Stimulated activated CD4-positive, alpha-beta T cell treated with anti-CD3 and anti-CD28 coated beads, Interleukin-2, amount 100 ng/mL, for 24 hours (primary cell): Measurements from ENCODE around the gene NOXO1.

Source experiments
- DNase-seq, 2 donors: peaks; one replicate each; pipeline ENCODE4 v3.0.0-alpha.2; 2020

NOXO1 gene

DNA sequence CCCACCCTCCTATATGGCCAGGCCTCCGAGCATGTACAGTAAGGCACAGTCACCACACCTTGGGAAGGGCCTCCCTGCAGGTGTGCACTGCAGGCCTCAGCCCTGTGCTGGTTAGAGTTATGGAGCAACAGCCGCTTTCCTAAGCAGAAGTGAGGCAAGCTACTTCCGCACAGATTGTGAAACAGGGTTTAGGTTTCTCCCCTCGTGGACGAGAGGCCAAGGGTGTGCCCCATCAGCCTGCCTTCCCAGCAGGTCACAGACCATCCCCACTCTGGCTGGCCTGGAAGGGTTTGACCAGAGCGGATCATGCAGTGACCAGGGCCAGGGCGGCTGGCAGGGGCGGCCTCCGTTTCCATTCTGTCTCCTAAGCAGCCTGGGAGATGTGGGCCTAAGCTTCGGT is 43.0 kb downstream of the NOXO1 start:
- no peak for DNase-seq

GRCh38 chr16:1936945-1937479 is 44.3 kb downstream of the NOXO1 start:
- DNase-seq, result no peak

DNA sequence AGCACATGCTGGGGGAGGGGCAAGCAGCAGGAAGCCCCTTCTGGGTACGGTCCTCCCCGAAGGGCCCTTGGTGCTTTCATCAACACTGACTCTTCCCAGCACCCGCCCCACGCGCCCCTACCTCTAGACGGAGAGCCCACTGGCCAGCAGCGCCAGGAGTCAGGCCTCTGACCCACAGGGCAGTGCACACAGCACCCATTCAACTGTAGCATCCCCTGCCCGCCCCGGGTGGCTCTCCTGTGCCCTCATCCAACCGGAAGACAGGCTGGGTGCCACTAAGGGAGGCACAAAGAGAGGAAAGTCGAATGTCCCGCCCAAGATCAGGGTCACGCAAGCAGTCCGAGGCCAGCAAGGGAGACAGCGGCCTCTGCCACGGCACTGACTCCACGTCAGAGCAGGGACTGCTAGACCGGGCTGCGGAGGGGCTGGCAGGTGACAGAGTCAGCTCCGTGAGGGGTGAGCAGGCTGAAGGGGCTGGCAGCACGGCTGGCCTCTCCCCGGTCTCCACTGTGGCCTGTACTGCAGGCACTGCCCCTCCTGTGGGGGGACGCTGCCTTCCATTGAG is 48.1 kb downstream of the NOXO1 start:
- DNase-seq, result no peak

- DNase-seq, result no peak
Measured at GRCh38 chr16:1932050-1933028, 48.9 kb downstream of the NOXO1 start.

DNA sequence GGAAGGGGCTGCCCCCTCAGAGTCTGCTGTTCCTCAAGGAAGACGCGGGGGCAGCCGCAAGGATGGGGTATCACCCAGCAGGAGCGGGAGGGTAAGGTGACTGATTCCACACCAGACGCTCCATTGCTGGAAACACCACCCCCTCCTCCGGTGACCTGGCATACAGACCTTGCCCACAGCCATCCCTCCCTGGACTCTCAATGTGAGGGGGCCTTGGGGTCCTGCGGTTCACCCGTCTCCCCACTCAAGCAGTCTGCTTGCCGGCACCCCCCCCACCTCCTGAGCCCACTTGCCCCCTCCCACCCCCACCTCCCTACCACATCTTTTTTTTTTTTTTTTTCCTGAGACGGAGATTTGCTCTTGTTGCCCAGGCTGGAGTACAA is 50.9 kb downstream of the NOXO1 start:
- DNase-seq, result no peak

DNA sequence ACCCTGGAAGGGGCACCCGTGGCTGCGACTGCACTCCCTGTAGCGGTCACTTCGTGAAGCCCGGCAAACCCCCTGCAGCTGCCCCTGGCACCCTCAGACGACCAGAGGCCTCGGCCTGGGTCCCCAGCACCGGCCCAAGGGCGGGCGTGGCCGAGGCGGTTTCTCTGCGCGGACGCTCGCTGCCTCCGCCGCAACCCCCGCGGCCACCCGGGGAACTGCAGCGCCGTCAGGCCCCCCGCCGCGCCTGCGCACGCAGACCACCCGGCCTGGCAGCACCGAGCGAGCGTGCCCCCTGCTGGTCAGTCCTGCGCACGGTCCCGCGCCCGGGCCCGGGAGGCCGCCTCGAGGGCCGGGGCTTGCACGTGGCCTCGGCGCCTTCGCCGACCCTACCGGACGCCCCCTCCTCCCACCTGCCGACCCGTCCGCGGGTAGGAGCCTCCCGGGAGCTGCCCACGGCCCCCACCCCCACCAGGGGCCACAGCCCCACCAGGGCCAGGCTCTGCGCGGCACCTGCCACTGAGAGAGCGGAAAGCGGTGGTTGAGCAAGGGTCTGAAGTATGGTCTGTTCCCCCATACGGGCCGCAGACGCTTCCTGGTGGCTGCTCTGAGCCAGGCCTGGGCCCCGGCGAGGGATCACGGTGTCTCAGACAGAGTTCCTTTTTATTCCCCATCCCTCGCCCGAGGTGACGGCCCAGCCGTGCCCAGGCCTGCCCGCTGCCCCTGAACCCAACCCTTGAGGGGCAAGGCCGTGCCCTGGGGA is 51.5 kb downstream of the NOXO1 start:
- DNase-seq, result peak; percentile 96

DNA sequence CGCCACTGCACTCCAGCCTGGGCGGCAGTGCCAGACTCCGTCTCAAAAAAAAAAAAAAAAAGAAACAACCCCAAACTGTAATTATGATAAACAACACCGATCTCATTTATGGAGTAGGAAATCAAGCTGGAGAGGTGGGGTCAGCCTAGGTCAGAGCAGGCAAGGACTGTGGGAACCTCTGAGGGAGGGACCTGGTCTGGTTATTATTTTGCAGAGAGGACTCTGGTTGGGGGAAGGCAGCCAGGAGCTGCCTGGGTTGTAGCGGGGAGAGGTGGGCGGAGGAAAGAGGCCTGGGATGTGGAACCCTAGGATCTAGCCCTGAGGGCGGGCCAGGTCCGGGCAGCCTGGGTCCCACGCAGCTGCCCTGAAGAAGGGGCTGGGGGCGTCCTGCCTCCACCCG is 52.2 kb downstream of the NOXO1 start:
- no peak for DNase-seq
